HepG2 (cell line): Measurements from ENCODE around the gene INO80B. TPM values are rescaled to one million over a fixed set of nuclear protein-coding genes. Genes with fewer than 3 reads are reported as not detected.

Source experiments
- CREB3 ChIP-seq: sonication (generic); formaldehyde crosslinking; IDR thresholded peaks from 2 replicates; pipeline ENCODE4 v1.5.0; 2020; ENCODE audit warnings: missing genetic modification reagents
- CREBL2 ChIP-seq: sonication (generic); formaldehyde crosslinking; IDR thresholded peaks from 2 replicates; pipeline ENCODE4 v1.8.1; 2023; ENCODE audit warnings: missing genetic modification reagents, mild to moderate bottlenecking, borderline replicate concordance
- KDM6A ChIP-seq: IDR thresholded peaks from 2 replicates; pipeline ENCODE4 v1.6.1; 2016; ENCODE audit warnings: low read depth
- NRL ChIP-seq: sonication (generic); formaldehyde crosslinking; IDR thresholded peaks from 2 replicates; pipeline ENCODE4 v1.5.0; 2020; ENCODE audit warnings: missing genetic modification reagents, mild to moderate bottlenecking, moderate library complexity, borderline replicate concordance
- ZNF224 ChIP-seq: sonication (generic); formaldehyde crosslinking; IDR thresholded peaks from 2 replicates; pipeline ENCODE4 v1.5.0; 2020; ENCODE audit warnings: mild to moderate bottlenecking, missing genetic modification reagents
- ZNF251 ChIP-seq: sonication (generic); formaldehyde crosslinking; IDR thresholded peaks from 2 replicates; pipeline ENCODE4 v1.9.0; 2021; ENCODE audit warnings: mild to moderate bottlenecking, missing genetic modification reagents
- ZNF343 ChIP-seq: sonication (generic); formaldehyde crosslinking; IDR thresholded peaks from 2 replicates; pipeline ENCODE4 v1.4.0; 2020; ENCODE audit warnings: mild to moderate bottlenecking, missing genetic modification reagents
- ZNF530 ChIP-seq: sonication (generic); formaldehyde crosslinking; IDR thresholded peaks from 2 replicates; pipeline ENCODE4 v1.5.0; 2020; ENCODE audit warnings: low read depth, mild to moderate bottlenecking, missing genetic modification reagents
- ZNF589 ChIP-seq: sonication (generic); formaldehyde crosslinking; conservative IDR thresholded peaks from 2 replicates; pipeline ENCODE4 v1.8.0; 2022; ENCODE audit warnings: mild to moderate bottlenecking, moderate library complexity, missing genetic modification reagents
- polyA plus RNA-seq, 8 experiments: library from polyadenylated mRNA; depleted of rRNA in 3 of 8; stranded (reverse) in 7 of 8; unstranded in 1 of 8; fragments of >200 nt; fragmentation: Illumina TruSeq in 4 of 8; extraction: Trizol in 4 of 8; gene quantifications; 2 replicates each; pipeline versions ENCODE4 v1.2.1 to v1.2.3, GENCODE V29; 2011 to 2016; ENCODE audit warnings: low read depth in 4 of 8, missing spikeins in 1 of 8, mixed read lengths in 1 of 8; ENCODE audit not compliant: insufficient read depth in 1 of 8
- total RNA-seq, 5 experiments: library from RNA; depleted of rRNA; stranded (reverse); fragments of >200 nt; fragmentation: Illumina TruSeq; extraction: Trizol; gene quantifications; 2 replicates each; pipeline ENCODE4 v1.2.3, GENCODE V29; 2016; ENCODE audit warnings: low read depth in 1 of 5
- TF ChIP-seq, protein P1 (sequence below): IDR thresholded peaks from 2 replicates; pipeline ENCODE4 v1.6.1; 2016; ENCODE audit warnings: missing compliant biosample characterization, missing genetic modification reagents, borderline replicate concordance
- TF ChIP-seq, protein P2 (sequence below): IDR thresholded peaks from 2 replicates; pipeline ENCODE4 v1.6.1; 2016; ENCODE audit warnings: control low read depth

The INO80B gene
- total and polyA plus RNA-seq, 2 of the 13 experiments (the other 11 are each of a cell fraction or from before 2014, with no cell fraction given): 6.2 to 14.5 TPM

GRCh38 chr2:74481961-74482800 lies 27.3 kb downstream of the INO80B start (continued):
- peak; percentile 21; the same call in 1 of the 2 replicates for TF ChIP-seq ZNF589 (CRISPR knock-in tag)
- peak; percentile 84; the same call in 1 of the 2 replicates for TF ChIP-seq CREBL2 (CRISPR knock-in tag)
- no peak for TF ChIP-seq KDM6A
- peak; percentile 82; the same call in 1 of the 2 replicates for TF ChIP-seq NRL
- TF ChIP-seq, protein P1, sequence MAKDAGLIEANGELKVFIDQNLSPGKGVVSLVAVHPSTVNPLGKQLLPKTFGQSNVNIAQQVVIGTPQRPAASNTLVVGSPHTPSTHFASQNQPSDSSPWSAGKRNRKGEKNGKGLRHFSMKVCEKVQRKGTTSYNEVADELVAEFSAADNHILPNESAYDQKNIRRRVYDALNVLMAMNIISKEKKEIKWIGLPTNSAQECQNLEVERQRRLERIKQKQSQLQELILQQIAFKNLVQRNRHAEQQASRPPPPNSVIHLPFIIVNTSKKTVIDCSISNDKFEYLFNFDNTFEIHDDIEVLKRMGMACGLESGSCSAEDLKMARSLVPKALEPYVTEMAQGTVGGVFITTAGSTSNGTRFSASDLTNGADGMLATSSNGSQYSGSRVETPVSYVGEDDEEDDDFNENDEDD (CRISPR knock-in tag): peak; percentile 82; the same call in 1 of the 2 replicates
- TF ChIP-seq CREB3 (CRISPR knock-in tag): no peak; the same call in 1 of the 2 replicates
- TF ChIP-seq ZNF251 (CRISPR knock-in tag): no peak
- TF ChIP-seq ZNF530 (CRISPR knock-in tag): no peak
- TF ChIP-seq, protein P2, sequence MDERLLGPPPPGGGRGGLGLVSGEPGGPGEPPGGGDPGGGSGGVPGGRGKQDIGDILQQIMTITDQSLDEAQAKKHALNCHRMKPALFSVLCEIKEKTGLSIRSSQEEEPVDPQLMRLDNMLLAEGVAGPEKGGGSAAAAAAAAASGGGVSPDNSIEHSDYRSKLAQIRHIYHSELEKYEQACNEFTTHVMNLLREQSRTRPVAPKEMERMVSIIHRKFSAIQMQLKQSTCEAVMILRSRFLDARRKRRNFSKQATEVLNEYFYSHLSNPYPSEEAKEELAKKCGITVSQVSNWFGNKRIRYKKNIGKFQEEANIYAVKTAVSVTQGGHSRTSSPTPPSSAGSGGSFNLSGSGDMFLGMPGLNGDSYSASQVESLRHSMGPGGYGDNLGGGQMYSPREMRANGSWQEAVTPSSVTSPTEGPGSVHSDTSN (CRISPR knock-in tag): no peak
- no peak for TF ChIP-seq ZNF224 (CRISPR knock-in tag)
- TF ChIP-seq ZNF343 (CRISPR knock-in tag): peak; percentile 86; the same call in 1 of the 2 replicates
